ENCODE data around the gene MARCHF3.

MARCHF3 gene

GRCh38 chr5:126925482-126925881 is 104.9 kb downstream of the MARCHF3 start:
- Histone ChIP-seq H3K4me3 (replicated peaks; ENCODE audit: low read depth, low read length) (no peak overlapping the region), H3K36me3 (ENCODE audit: control insufficient read depth, insufficient read depth, low read length) (no peaks in the 10 kb centered on the region), H3K27me3 (replicated peaks; ENCODE audit: control insufficient read depth, insufficient read depth, low read length) (no peaks in the 10 kb centered on the region)
- DNase-seq (ENCODE audit: extremely low read depth, insufficient read length) = no peak
- no peak for TF ChIP-seq CTCF (IDR thresholded peaks at IDR 0.05; ENCODE audit: insufficient read depth, low read length, poor library complexity, severe bottlenecking)

- no peak for DNase-seq (ENCODE audit: extremely low read depth, insufficient read length)
- Histone ChIP-seq H3K36me3 (ENCODE audit: control insufficient read depth, insufficient read depth, low read length) (no peaks in the 10 kb centered on the region), H3K27me3 (replicated peaks; ENCODE audit: control insufficient read depth, insufficient read depth, low read length) (no peaks in the 10 kb centered on the region), H3K4me3 (replicated peaks; ENCODE audit: low read depth, low read length) (no peak overlapping the region)
- TF ChIP-seq CTCF (IDR thresholded peaks at IDR 0.05; ENCODE audit: insufficient read depth, low read length, poor library complexity, severe bottlenecking) = no peak
Observed at GRCh38 chr5:126924331-126925033, 105.9 kb downstream of the MARCHF3 start.

- no peak for DNase-seq (ENCODE audit: extremely low read depth, insufficient read length)
- no peak for TF ChIP-seq CTCF (IDR thresholded peaks at IDR 0.05; ENCODE audit: insufficient read depth, low read length, poor library complexity, severe bottlenecking)
- Histone ChIP-seq H3K27me3 (replicated peaks; ENCODE audit: control insufficient read depth, insufficient read depth, low read length) (no peaks in the 10 kb centered on the region), H3K36me3 (ENCODE audit: control insufficient read depth, insufficient read depth, low read length) (no peaks in the 10 kb centered on the region), H3K4me3 (replicated peaks; ENCODE audit: low read depth, low read length) (no peak overlapping the region)
Observed at GRCh38 chr5:126921241-126922091, 108.9 kb downstream of the MARCHF3 start.

- no peak overlapping the region for H3K4me3 ChIP-seq (replicated peaks; ENCODE audit: low read depth, low read length)
- H3K27me3 ChIP-seq (replicated peaks; ENCODE audit: control insufficient read depth, insufficient read depth, low read length) = no peaks in the 10 kb centered on the region
- no peak for TF ChIP-seq CTCF (IDR thresholded peaks at IDR 0.05; ENCODE audit: insufficient read depth, low read length, poor library complexity, severe bottlenecking)
- H3K36me3 ChIP-seq (ENCODE audit: control insufficient read depth, insufficient read depth, low read length) = no peaks in the 10 kb centered on the region
- no peak for DNase-seq (ENCODE audit: extremely low read depth, insufficient read length)
Observed at GRCh38 chr5:126920291-126920690, 110.1 kb downstream of the MARCHF3 start.

- H3K4me3 ChIP-seq (replicated peaks; ENCODE audit: low read depth, low read length) = no peak overlapping the region
- DNase-seq (ENCODE audit: extremely low read depth, insufficient read length) = no peak
- no peak for TF ChIP-seq CTCF (IDR thresholded peaks at IDR 0.05; ENCODE audit: insufficient read depth, low read length, poor library complexity, severe bottlenecking)
- no peaks in the 10 kb centered on the region for H3K27me3 ChIP-seq (replicated peaks; ENCODE audit: control insufficient read depth, insufficient read depth, low read length)
- H3K36me3 ChIP-seq (ENCODE audit: control insufficient read depth, insufficient read depth, low read length) = no peaks in the 10 kb centered on the region
Observed at GRCh38 chr5:126919566-126919965, 110.8 kb downstream of the MARCHF3 start.

All from GM06990 (cell line).